ENCODE measurements around the gene PTRH1.

DNA sequence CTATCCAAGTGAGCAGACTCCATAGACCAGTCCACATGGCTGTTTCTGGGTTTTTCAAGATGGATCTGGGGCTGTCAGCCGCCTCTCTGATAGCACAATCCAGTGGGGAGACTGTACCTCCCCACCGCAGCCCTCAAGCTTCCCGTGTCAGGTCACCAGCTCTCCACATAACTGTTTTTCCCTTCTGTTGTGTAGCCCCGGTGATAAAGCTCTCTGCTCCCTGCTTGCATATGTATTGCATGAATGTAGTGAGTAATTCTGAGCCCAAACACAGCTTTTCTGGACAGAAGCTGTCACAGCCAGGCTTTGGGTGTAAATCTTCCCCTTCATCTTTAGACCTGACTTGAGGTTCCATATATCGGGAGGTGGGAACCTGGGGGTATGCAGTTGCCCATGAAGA, 31.7 kb downstream of the PTRH1 start:
- TF ChIP-seq JUN (CRISPR knock-in tag; IDR thresholded peaks at IDR 0.05) (no peak), ZNF263 (CRISPR knock-in tag; IDR thresholded peaks at IDR 0.05; ENCODE audit: low read depth) (no peak), ZNF396 (CRISPR knock-in tag; IDR thresholded peaks at IDR 0.05; ENCODE audit: borderline replicate concordance) (no peak), USF2 (CRISPR knock-in tag; IDR thresholded peaks at IDR 0.05) (no peak), NR3C1 (CRISPR knock-in tag; conservative IDR thresholded peaks at IDR 0.05; ENCODE audit: low read depth) (no peak), ATF3 (CRISPR knock-in tag; conservative IDR thresholded peaks at IDR 0.05) (no peak)
- TF ChIP-seq, protein P1, sequence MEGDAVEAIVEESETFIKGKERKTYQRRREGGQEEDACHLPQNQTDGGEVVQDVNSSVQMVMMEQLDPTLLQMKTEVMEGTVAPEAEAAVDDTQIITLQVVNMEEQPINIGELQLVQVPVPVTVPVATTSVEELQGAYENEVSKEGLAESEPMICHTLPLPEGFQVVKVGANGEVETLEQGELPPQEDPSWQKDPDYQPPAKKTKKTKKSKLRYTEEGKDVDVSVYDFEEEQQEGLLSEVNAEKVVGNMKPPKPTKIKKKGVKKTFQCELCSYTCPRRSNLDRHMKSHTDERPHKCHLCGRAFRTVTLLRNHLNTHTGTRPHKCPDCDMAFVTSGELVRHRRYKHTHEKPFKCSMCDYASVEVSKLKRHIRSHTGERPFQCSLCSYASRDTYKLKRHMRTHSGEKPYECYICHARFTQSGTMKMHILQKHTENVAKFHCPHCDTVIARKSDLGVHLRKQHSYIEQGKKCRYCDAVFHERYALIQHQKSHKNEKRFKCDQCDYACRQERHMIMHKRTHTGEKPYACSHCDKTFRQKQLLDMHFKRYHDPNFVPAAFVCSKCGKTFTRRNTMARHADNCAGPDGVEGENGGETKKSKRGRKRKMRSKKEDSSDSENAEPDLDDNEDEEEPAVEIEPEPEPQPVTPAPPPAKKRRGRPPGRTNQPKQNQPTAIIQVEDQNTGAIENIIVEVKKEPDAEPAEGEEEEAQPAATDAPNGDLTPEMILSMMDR (IDR thresholded peaks at IDR 0.05), result no peak

Data from WTC11 (cell line).